ENCODE data around the gene BOD1L1.

- no peak for TF ChIP-seq POLR2A (IDR thresholded peaks at IDR 0.05)
- TF ChIP-seq, protein P1, sequence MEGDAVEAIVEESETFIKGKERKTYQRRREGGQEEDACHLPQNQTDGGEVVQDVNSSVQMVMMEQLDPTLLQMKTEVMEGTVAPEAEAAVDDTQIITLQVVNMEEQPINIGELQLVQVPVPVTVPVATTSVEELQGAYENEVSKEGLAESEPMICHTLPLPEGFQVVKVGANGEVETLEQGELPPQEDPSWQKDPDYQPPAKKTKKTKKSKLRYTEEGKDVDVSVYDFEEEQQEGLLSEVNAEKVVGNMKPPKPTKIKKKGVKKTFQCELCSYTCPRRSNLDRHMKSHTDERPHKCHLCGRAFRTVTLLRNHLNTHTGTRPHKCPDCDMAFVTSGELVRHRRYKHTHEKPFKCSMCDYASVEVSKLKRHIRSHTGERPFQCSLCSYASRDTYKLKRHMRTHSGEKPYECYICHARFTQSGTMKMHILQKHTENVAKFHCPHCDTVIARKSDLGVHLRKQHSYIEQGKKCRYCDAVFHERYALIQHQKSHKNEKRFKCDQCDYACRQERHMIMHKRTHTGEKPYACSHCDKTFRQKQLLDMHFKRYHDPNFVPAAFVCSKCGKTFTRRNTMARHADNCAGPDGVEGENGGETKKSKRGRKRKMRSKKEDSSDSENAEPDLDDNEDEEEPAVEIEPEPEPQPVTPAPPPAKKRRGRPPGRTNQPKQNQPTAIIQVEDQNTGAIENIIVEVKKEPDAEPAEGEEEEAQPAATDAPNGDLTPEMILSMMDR (IDR thresholded peaks at IDR 0.05) = no peak
These were observed 47.5 kb downstream of the BOD1L1 start for GRCh38 chr4:13580036-13580435.

All from upper lobe of left lung (tissue), 4 donors.